ENCODE results near the gene PLCL2.

DNA sequence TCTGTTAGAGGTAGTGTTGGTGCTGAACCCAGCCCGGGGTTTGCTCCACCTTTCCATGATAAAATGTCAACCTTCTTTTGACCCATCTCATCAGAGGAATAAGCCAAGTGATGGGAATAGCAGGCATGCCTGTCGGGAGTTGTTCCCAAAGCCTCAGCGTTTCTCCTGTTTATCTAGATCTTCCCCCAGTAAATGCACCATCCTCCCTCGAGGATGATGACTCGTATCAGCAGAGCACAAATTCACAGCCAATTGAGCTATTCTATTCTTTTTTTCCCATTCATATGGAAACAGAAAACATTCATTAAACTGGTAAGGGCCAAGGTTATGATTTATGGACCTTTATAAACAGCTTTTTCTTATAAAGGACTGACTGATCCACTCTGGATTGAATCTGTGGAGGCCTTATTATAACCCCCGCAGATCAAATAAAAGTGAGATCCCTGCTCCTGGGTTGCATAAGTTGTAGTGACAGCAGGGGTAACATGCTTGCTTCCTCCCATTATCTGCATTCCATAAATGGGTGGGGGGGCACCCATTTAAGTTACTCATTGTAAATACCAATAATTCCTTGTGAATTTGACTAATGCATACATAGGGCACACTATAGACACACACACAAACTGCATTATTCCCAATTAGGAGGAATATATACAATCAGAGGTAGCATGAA, 207.3 kb downstream of the PLCL2 start:
- TF ChIP-seq, protein P1, sequence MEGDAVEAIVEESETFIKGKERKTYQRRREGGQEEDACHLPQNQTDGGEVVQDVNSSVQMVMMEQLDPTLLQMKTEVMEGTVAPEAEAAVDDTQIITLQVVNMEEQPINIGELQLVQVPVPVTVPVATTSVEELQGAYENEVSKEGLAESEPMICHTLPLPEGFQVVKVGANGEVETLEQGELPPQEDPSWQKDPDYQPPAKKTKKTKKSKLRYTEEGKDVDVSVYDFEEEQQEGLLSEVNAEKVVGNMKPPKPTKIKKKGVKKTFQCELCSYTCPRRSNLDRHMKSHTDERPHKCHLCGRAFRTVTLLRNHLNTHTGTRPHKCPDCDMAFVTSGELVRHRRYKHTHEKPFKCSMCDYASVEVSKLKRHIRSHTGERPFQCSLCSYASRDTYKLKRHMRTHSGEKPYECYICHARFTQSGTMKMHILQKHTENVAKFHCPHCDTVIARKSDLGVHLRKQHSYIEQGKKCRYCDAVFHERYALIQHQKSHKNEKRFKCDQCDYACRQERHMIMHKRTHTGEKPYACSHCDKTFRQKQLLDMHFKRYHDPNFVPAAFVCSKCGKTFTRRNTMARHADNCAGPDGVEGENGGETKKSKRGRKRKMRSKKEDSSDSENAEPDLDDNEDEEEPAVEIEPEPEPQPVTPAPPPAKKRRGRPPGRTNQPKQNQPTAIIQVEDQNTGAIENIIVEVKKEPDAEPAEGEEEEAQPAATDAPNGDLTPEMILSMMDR (IDR thresholded peaks at IDR 0.05; ENCODE audit: low read length): no peak
- TF ChIP-seq EZH2 (IDR thresholded peaks at IDR 0.05; ENCODE audit: borderline replicate concordance, low read length): no peak

Data from OCI-LY1 (cell line).